ENCODE measurements around the gene ADAP1. TPM values are rescaled to one million over a fixed set of nuclear protein-coding genes. Genes with fewer than 3 reads are reported as not detected.

Gene ADAP1
- total RNA-seq, 1 experiment from 2014 or later: 34.0 TPM

DNA sequence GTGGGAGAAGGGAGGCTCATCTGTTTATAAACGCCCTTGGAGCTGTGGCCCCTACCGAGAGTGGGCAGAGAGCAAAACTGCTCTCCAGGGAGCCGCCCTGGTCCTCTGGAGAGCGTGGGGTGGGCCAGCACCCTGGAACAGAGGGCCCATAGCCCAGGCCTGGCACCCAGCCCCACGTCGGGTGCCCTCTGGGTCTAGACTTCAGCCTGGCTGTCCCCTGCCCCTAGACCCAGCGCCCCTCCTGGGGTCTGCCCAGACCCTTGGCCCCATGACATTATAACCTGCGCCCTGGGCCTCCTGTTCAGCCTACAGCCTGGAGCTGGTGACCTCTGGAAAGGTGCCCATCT is 53.5 kb downstream of the ADAP1 start:
- H3K79me2 ChIP-seq (ENCODE audit: insufficient read depth, low read length): no peaks in the 10 kb centered on the region
- H3K36me3 ChIP-seq (ENCODE audit: control insufficient read depth in 1 of 2, insufficient read depth in 2 of 2, low read length in 2 of 2): peaks cover 4 to 7% of the 10 kb centered on the region in 2 experiments; a peak in 2 of 4 replicates
- intact Hi-C loops (cut with micrococcal nuclease): loop anchor here (10.0 kb wide), 1 partner anchor 164 kb away; no protein-coding TSS in a partner anchor
- peaks cover 7 to 9% of the 10 kb centered on the region in 2 experiments for H3K4me1 ChIP-seq (ENCODE audit: control insufficient read depth in 1 of 2, insufficient read depth in 2 of 2, low read length in 2 of 2)
- no peak for DNase-seq (ENCODE audit: low read depth, low spot score)
- peak overlapping the region; percentile 46 for H3K4me2 ChIP-seq (ENCODE audit: low read length)
- ChIA-PET CTCF (no interaction called here), RAD21 (ENCODE audit: low non-redundant PET in 1 of 2, low total read pairs in 2 of 2, uncharacterized antibody in 2 of 2, unreplicated experiment in 2 of 2) (interaction anchor here in 1 of 2 experiments (1.2 kb wide), 1 partner anchor 75 kb away, joined by 5 read pairs; the partner anchor contains the start of gene COX19), POLR2A (interaction anchor here (1.3 kb wide), 1 partner anchor 45 kb away, joined by 3 read pairs; no protein-coding TSS in a partner anchor)
- no peaks in the 10 kb centered on the region for H4K20me1 ChIP-seq (ENCODE audit: insufficient read depth)
- no TSS peak for BruUV-seq (replicated peaks)
- peak overlapping the region; percentile 35; the same call in 1 of the 2 replicates for H3K27ac ChIP-seq (ENCODE audit: low read depth, low read length)
- H3K9me3 ChIP-seq (ENCODE audit: control insufficient read depth in 1 of 2, insufficient read depth in 1 of 2, low read depth in 1 of 2, low read length in 2 of 2): no peaks in the 10 kb centered on the region
- H3K27me3 ChIP-seq (ENCODE audit: insufficient read depth, low read length): 0 out of 2 replicates have a peak, but pooled peaks cover 2% of the 10 kb centered on the region
- no peak overlapping the region for H2AFZ ChIP-seq (ENCODE audit: low read depth, low read length, poor library complexity, severe bottlenecking)
- no peak for TF ChIP-seq CEBPB (IDR thresholded peaks at IDR 0.05; ENCODE audit: low read depth)
- TF ChIP-seq, protein P1, sequence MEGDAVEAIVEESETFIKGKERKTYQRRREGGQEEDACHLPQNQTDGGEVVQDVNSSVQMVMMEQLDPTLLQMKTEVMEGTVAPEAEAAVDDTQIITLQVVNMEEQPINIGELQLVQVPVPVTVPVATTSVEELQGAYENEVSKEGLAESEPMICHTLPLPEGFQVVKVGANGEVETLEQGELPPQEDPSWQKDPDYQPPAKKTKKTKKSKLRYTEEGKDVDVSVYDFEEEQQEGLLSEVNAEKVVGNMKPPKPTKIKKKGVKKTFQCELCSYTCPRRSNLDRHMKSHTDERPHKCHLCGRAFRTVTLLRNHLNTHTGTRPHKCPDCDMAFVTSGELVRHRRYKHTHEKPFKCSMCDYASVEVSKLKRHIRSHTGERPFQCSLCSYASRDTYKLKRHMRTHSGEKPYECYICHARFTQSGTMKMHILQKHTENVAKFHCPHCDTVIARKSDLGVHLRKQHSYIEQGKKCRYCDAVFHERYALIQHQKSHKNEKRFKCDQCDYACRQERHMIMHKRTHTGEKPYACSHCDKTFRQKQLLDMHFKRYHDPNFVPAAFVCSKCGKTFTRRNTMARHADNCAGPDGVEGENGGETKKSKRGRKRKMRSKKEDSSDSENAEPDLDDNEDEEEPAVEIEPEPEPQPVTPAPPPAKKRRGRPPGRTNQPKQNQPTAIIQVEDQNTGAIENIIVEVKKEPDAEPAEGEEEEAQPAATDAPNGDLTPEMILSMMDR (IDR thresholded peaks at IDR 0.05 in 2 of 3, conservative IDR thresholded peaks at IDR 0.05 in 1 of 3; ENCODE audit: borderline replicate concordance in 1 of 3, insufficient read depth in 1 of 3, low read depth in 2 of 3, low read length in 2 of 3): no peak
- H3K9ac ChIP-seq (ENCODE audit: low read length): no peak overlapping the region
- H3K9me2 ChIP-seq (ENCODE audit: insufficient read depth): no peaks in the 10 kb centered on the region
- H3K4me3 ChIP-seq (replicated peaks in 1 of 2; ENCODE audit: low read depth in 1 of 2, low read length in 2 of 2): no peak overlapping the region
- no peak for ATAC-seq

DNA sequence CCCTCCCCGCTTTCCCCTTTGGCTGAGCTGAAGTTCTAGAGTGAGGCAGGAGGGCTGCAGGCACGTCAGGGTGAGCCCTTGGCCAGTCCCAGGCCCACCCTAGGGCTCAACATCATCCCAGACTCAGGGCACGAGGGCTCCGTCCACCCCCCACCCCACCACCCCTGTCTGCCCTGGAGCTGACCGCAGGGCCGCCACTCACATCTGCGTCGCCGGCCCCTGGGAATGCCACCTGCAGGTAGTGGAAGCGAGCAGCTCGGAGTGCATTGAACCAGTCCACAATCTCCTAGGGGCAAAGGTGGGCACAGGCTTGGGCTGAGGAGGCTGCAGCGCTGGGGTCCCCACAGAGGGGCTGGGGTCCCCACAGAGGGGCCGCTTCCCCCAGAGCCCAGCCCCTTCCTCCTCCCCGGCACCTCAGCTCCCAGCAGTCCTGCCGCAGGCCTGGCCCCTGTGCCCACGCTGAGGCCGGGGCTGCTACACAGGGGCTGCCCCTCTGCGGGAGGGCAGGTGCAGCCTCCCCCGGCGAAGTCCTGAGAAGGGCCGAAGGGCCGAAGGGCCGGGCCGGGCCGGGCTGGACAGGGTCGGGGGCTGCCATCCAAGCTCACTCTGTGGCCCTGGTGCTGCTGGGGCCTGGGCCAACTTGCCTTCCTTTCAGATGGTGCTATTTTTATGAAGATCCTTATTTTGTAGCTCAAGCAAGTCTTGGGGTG is 54.0 kb downstream of the ADAP1 start:
- Histone ChIP-seq H3K9me2 (ENCODE audit: insufficient read depth) (no peaks in the 10 kb centered on the region), H3K4me2 (ENCODE audit: low read length) (no peak overlapping the region), H3K79me2 (ENCODE audit: insufficient read depth, low read length) (no peaks in the 10 kb centered on the region), H4K20me1 (ENCODE audit: insufficient read depth) (no peaks in the 10 kb centered on the region), H3K27ac (ENCODE audit: low read depth, low read length) (peak overlapping the region; percentile 35; the same call in 1 of the 2 replicates), H3K4me3 (replicated peaks in 1 of 2; ENCODE audit: low read depth in 1 of 2, low read length in 2 of 2) (no peak overlapping the region), H3K27me3 (ENCODE audit: insufficient read depth, low read length) (0 out of 2 replicates have a peak, but pooled peaks cover under 1% of the 10 kb centered on the region), H2AFZ (ENCODE audit: low read depth, low read length, poor library complexity, severe bottlenecking) (no peak overlapping the region), H3K9me3 (ENCODE audit: control insufficient read depth in 1 of 2, insufficient read depth in 1 of 2, low read depth in 1 of 2, low read length in 2 of 2) (no peaks in the 10 kb centered on the region), H3K4me1 (ENCODE audit: control insufficient read depth in 1 of 2, insufficient read depth in 2 of 2, low read length in 2 of 2) (peaks cover 7 to 9% of the 10 kb centered on the region in 2 experiments), H3K9ac (ENCODE audit: low read length) (no peak overlapping the region), H3K36me3 (ENCODE audit: control insufficient read depth in 1 of 2, insufficient read depth in 2 of 2, low read length in 2 of 2) (peaks cover 4 to 12% of the 10 kb centered on the region in 2 experiments; a peak in 2 of 4 replicates)
- ATAC-seq: no peak
- ChIA-PET POLR2A (no interaction called here), RAD21 (ENCODE audit: low non-redundant PET in 1 of 2, low total read pairs in 2 of 2, uncharacterized antibody in 2 of 2, unreplicated experiment in 2 of 2) (no interaction called here), CTCF (no interaction called here)
- BruUV-seq (replicated peaks): no TSS peak
- DNase-seq (ENCODE audit: low read depth, low spot score): no peak
- intact Hi-C loops (cut with micrococcal nuclease): loop anchor here (10.0 kb wide), 1 partner anchor 164 kb away; no protein-coding TSS in a partner anchor
- TF ChIP-seq ZNF274 (IDR thresholded peaks at IDR 0.05; ENCODE audit: low read depth, low read length) (no peak), RAD21 (IDR thresholded peaks at IDR 0.05; ENCODE audit: low read depth) (no peak), FOSL1 (IDR thresholded peaks at IDR 0.05; ENCODE audit: low read depth) (no peak), ZFX (IDR thresholded peaks at IDR 0.05) (no peak), ELF1 (IDR thresholded peaks at IDR 0.05; ENCODE audit: borderline replicate concordance, low read depth) (no peak), POLR2A (IDR thresholded peaks at IDR 0.05; ENCODE audit: borderline replicate concordance, extremely low read depth, insufficient read depth, insufficient read length) (no peak), EZH2phosphoT487 (IDR thresholded peaks at IDR 0.05; ENCODE audit: borderline replicate concordance) (no peak), SIN3A (IDR thresholded peaks at IDR 0.05; ENCODE audit: low read depth) (no peak), EZH2 (IDR thresholded peaks at IDR 0.05) (no peak), YY1 (IDR thresholded peaks at IDR 0.05; ENCODE audit: extremely low read depth, insufficient replicate concordance, low read depth, low read length) (no peak), SP1 (IDR thresholded peaks at IDR 0.05; ENCODE audit: low read depth) (no peak), SRF (IDR thresholded peaks at IDR 0.05; ENCODE audit: low read depth) (no peak)
- TF ChIP-seq, protein P2, sequence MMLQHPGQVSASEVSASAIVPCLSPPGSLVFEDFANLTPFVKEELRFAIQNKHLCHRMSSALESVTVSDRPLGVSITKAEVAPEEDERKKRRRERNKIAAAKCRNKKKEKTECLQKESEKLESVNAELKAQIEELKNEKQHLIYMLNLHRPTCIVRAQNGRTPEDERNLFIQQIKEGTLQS (IDR thresholded peaks at IDR 0.05): no peak
- TF ChIP-seq, protein P3, sequence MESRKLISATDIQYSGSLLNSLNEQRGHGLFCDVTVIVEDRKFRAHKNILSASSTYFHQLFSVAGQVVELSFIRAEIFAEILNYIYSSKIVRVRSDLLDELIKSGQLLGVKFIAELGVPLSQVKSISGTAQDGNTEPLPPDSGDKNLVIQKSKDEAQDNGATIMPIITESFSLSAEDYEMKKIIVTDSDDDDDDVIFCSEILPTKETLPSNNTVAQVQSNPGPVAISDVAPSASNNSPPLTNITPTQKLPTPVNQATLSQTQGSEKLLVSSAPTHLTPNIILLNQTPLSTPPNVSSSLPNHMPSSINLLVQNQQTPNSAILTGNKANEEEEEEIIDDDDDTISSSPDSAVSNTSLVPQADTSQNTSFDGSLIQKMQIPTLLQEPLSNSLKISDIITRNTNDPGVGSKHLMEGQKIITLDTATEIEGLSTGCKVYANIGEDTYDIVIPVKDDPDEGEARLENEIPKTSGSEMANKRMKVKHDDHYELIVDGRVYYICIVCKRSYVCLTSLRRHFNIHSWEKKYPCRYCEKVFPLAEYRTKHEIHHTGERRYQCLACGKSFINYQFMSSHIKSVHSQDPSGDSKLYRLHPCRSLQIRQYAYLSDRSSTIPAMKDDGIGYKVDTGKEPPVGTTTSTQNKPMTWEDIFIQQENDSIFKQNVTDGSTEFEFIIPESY (IDR thresholded peaks at IDR 0.05; ENCODE audit: extremely low read depth, insufficient replicate concordance, low read length): no peak
